ENCODE measurements around the gene ESF1.

ESF1 gene

GRCh38 chr20:13681248-13682125 lies 103.2 kb downstream of the ESF1 start:
- TF ChIP-seq, protein P1, sequence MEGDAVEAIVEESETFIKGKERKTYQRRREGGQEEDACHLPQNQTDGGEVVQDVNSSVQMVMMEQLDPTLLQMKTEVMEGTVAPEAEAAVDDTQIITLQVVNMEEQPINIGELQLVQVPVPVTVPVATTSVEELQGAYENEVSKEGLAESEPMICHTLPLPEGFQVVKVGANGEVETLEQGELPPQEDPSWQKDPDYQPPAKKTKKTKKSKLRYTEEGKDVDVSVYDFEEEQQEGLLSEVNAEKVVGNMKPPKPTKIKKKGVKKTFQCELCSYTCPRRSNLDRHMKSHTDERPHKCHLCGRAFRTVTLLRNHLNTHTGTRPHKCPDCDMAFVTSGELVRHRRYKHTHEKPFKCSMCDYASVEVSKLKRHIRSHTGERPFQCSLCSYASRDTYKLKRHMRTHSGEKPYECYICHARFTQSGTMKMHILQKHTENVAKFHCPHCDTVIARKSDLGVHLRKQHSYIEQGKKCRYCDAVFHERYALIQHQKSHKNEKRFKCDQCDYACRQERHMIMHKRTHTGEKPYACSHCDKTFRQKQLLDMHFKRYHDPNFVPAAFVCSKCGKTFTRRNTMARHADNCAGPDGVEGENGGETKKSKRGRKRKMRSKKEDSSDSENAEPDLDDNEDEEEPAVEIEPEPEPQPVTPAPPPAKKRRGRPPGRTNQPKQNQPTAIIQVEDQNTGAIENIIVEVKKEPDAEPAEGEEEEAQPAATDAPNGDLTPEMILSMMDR (IDR thresholded peaks at IDR 0.05; ENCODE audit: insufficient read depth, missing control alignments): no peak
- DNase-seq (ENCODE audit: insufficient read length, low spot score) (no peak), FAIRE-seq (no peak)

DNA sequence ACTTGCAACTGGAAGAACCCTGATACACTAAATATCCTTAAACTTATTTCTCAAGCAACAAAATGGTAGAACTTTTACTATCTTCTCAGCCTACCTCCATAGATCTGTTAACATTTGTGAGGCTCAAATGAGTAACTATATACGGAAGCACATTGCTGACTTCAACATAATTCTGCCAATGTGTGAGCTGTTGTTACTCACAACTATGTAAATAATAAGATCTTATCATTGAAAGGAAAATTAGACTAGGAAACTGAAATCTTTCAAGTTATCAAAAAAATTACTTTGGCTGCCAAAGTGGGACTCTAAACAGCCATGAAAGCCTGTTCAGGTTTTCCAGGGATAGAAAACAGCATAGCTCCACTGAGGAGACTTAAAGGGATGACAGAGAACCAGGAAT lies 105.8 kb downstream of the ESF1 start:
- no peak for FAIRE-seq
- DNase-seq (ENCODE audit: insufficient read length, low spot score): no peak
- TF ChIP-seq, protein P1 (IDR thresholded peaks at IDR 0.05; ENCODE audit: insufficient read depth, missing control alignments): no peak

DNA sequence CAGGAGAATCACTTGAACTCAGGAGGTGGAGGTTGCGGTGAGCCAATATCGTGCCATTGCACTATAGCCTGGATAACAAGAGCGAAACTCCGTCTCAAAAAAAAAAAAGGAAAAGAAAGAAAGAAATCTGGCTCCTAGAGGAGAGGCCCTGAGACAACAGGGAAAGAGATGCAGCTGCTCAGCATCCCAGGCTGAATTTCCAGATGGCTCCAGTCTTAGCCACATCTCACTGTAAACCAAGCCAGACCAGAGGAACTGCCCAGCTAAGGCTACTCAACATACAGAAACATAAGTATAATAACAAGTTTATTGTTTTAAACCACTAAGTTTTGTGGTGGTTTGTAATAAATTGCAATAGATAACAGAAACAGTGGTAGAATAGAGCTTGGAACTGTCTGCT lies 107.5 kb downstream of the ESF1 start:
- TF ChIP-seq, protein P1 (IDR thresholded peaks at IDR 0.05; ENCODE audit: insufficient read depth, missing control alignments): no peak
- no peak for FAIRE-seq
- no peak for DNase-seq (ENCODE audit: insufficient read length, low spot score)

DNA sequence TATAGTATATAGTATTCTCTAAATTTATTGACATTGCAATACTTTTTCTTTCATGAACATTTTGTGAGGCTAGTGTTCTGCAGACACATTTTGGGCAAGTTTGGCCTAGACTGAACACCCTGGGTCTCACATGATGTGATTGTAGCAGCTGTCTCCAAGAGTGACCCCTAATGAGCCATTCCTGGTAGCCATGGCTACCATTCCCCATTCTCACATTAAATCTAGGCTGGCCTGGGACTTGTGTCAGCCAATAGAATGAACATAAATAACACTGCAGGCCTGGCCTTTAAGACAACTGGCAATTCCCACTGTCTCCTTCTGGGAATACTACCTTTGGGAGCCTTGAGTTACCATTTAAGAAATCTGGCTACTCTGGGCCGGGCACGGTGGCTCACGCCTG lies 108.0 kb downstream of the ESF1 start:
- TF ChIP-seq, protein P1 (IDR thresholded peaks at IDR 0.05; ENCODE audit: insufficient read depth, missing control alignments): no peak
- FAIRE-seq: no peak
- DNase-seq (ENCODE audit: insufficient read length, low spot score): no peak

GRCh38 chr20:13672690-13673089 lies 112.0 kb downstream of the ESF1 start:
- DNase-seq (ENCODE audit: insufficient read length, low spot score): no peak
- no peak for FAIRE-seq
- TF ChIP-seq, protein P1 (IDR thresholded peaks at IDR 0.05; ENCODE audit: insufficient read depth, missing control alignments): no peak

DNA sequence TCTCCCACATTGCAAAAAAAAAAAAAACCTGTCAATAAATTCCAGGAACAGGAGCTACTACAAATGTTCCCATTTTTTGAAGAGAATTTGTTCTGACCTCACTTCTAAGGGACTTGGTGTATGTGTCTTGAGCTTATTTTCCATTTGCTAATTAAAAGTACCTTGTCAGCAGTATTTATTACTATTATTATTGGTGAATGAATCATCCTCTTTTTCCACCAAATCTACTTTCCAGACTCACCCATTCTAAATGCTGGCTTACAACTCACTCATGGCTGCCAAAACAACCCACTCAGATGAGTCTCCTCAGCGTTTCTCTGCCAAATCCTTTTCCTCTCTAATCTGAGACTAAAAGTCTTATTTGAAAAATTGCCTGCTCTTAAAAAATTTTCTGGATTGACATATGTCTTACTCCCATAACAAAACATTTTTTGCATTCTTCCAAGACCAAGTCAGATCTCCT lies 112.8 kb downstream of the ESF1 start:
- FAIRE-seq (no peak), DNase-seq (ENCODE audit: insufficient read length, low spot score) (no peak)
- TF ChIP-seq, protein P1 (IDR thresholded peaks at IDR 0.05; ENCODE audit: insufficient read depth, missing control alignments): no peak

DNA sequence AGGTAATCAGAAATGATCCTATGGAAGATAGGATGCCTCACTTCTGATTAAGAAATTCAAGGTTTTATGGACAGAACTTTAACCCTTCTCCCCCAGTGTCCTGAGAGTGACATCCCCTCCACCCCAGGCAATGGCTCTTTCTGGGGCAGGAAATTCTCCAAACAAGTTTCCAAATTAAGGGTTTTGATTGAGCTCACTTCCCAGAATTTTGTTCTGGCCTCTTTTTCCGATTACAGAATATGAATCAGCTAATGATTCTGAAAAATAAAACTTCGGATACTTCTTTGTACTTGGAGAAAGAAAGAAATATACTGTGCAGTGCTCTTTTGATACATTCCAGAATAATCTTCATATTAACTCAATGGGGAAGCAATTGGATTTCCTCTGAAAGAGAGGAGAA lies 113.2 kb downstream of the ESF1 start:
- TF ChIP-seq, protein P1 (IDR thresholded peaks at IDR 0.05; ENCODE audit: insufficient read depth, missing control alignments): no peak
- FAIRE-seq (no peak), DNase-seq (ENCODE audit: insufficient read length, low spot score) (no peak)

Measured in D721Med (cell line).